ENCODE data around the gene SYCE1.

DNA sequence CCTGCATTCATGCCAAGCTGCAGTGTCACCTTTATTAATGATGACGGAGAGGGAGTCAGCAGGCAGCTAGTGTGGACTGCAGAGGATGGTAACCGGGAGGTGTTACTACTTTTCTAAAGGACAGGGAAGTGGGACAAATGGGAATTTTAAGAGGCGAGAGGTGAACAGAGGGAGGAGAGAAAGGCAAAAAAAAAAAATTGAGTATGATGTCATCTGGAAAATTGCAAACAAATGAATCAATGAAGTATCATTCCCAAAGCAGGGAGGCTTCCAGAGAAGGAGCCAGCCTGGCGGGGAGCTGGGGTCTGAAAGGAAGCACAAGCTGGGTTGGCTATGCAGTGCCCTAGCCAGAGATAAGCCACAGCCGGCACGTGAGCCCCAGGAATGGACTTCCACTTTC, 48.3 kb upstream of the SYCE1 start:
- TF ChIP-seq, protein P1, sequence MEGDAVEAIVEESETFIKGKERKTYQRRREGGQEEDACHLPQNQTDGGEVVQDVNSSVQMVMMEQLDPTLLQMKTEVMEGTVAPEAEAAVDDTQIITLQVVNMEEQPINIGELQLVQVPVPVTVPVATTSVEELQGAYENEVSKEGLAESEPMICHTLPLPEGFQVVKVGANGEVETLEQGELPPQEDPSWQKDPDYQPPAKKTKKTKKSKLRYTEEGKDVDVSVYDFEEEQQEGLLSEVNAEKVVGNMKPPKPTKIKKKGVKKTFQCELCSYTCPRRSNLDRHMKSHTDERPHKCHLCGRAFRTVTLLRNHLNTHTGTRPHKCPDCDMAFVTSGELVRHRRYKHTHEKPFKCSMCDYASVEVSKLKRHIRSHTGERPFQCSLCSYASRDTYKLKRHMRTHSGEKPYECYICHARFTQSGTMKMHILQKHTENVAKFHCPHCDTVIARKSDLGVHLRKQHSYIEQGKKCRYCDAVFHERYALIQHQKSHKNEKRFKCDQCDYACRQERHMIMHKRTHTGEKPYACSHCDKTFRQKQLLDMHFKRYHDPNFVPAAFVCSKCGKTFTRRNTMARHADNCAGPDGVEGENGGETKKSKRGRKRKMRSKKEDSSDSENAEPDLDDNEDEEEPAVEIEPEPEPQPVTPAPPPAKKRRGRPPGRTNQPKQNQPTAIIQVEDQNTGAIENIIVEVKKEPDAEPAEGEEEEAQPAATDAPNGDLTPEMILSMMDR (conservative IDR thresholded peaks at IDR 0.05 in 1 of 2, IDR thresholded peaks at IDR 0.05 in 1 of 2; ENCODE audit: low read depth in 1 of 2, low read length in 2 of 2) = no peak
- no peak for TF ChIP-seq EZH2 (IDR thresholded peaks at IDR 0.05; ENCODE audit: low read length, missing control alignments)
